ENCODE measurements around the gene HIGD2A.

HIGD2A gene, protein sequence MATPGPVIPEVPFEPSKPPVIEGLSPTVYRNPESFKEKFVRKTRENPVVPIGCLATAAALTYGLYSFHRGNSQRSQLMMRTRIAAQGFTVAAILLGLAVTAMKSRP

DNA sequence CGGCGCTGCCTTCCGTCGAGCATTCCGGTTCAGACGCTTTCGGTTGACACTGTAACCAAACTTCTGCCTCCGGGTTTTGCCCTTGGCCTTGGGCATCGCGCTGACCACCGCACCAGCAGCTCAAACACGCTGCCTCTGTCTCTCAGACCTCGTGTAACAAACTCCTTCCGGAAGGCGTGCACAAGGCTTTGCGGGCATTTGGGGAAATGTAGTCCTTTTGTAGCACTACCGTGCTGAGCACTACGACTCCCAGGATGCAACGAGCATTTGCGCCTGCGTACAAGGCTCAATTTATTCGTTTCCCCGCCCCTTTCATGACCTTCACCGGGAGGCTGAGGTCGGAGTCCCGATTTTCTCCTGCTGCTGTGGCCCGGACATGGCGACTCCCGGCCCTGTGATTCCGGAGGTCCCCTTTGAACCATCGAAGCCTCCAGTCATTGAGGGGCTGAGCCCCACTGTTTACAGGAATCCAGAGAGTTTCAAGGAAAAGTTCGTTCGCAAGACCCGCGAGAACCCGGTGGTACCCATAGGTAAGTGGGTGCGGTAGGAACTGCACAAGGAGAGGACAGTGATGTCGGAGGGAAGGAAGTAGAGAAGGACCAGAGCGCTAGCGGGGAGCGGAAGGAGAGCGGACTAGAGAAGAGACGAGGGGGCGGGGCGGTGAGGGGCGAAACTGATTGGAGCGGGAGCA is at the start of gene HIGD2A, which contains the start of gene NOP16:
TSS of gene HIGD2A (plus strand) at position 308 of the 691 bp plus-strand sequence. CDS start at position 377, 69 bp downstream.
TSS of gene NOP16 (minus strand) at position 155 of the 691 bp plus-strand sequence. CDS start at position 96, 59 bp downstream.
- intact Hi-C loops (cut with DNase I; ENCODE audit: low total_unique reads): no loop called here
- DNase-seq: peak; percentile 100
- Histone ChIP-seq H3K4me1 (peaks cover 0 to 24% (median 20%) of the 10 kb centered on the region in 4 donors), H3K27ac (peak within 1 kb of the TSS; percentile 88 to 92), H3K27me3 (no peaks in the 10 kb centered on the region), H3K9me3 (no peaks in the 10 kb centered on the region), H3K36me3 (peaks cover 11 to 46% (median 39%) of the 10 kb centered on the region in 3 donors), H3K4me3 (peak within 1 kb of the TSS; percentile 79 to 80)
- TF ChIP-seq, protein P1, sequence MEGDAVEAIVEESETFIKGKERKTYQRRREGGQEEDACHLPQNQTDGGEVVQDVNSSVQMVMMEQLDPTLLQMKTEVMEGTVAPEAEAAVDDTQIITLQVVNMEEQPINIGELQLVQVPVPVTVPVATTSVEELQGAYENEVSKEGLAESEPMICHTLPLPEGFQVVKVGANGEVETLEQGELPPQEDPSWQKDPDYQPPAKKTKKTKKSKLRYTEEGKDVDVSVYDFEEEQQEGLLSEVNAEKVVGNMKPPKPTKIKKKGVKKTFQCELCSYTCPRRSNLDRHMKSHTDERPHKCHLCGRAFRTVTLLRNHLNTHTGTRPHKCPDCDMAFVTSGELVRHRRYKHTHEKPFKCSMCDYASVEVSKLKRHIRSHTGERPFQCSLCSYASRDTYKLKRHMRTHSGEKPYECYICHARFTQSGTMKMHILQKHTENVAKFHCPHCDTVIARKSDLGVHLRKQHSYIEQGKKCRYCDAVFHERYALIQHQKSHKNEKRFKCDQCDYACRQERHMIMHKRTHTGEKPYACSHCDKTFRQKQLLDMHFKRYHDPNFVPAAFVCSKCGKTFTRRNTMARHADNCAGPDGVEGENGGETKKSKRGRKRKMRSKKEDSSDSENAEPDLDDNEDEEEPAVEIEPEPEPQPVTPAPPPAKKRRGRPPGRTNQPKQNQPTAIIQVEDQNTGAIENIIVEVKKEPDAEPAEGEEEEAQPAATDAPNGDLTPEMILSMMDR (IDR thresholded peaks at IDR 0.05): peak in 1 of 2 experiments; percentile 40

DNA sequence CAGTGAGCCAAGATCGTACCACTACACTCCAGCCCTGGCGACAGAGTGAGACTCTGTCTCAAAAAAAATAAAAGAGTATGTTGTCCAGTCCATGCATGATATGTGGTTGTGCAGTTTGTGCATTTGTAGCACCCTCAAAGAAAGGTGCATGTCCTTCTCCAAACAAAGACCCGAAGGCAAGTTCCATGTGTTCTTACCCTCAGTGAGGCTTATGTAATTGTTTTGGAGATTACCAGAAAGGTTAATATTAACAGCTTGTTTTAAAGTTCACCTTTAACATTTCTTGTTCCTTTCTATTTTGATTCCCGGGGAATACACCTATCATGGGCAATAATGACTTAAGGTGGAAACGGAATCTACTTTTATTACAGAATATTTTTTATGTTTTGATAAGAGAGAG is 49.2 kb upstream of the HIGD2A start:
- TF ChIP-seq, protein P1 (IDR thresholded peaks at IDR 0.05): no peak
- Histone ChIP-seq H3K9me3 (no peaks in the 10 kb centered on the region), H3K4me1 (no peaks in the 10 kb centered on the region), H3K36me3 (peaks cover 18 to 49% (median 29%) of the 10 kb centered on the region in 3 donors), H3K27ac (no peak overlapping the region), H3K27me3 (no peaks in the 10 kb centered on the region), H3K4me3 (no peak overlapping the region)
- DNase-seq: no peak
- intact Hi-C loops (cut with DNase I; ENCODE audit: low total_unique reads): no loop called here

DNA sequence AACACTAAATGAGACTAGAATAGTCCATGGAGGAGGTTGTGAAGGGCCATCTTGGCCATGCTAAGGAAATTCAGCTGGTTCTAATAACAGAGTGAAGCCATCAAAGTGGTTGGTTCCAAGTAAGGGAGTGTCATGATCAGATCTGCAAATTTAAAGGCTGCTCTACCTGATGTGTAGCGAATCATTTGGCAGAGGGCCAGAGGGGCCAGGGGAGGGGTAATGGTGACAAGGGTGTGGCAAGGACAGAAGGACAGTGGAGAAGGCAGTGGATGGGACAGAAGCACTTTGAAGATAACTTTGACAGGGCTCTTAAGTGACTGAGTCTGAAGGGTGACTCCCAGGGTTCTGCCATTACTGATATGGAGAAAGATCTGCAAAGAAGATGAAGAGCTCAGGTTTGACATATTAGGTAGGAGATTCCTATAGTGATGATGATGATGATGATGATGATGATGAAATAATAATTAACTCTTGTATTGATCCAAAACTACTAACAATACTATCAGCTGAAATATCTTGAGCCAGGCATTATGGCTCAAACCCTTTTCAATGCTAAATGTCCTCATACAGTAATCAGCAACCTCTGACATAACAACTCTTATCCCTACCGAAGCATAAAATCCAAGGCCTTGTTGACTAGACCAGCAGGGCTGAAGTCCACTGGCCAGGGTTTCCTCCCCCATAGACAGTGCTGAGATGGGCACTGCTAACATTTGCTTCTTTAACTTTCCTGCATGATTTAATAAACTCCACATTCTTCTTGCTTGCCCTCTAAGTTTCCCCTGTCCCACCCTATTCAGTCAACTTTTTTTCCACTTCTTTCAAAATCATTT is 47.0 kb upstream of the HIGD2A start:
- no peak for DNase-seq
- intact Hi-C loops (cut with DNase I; ENCODE audit: low total_unique reads): no loop called here
- H3K9me3 ChIP-seq: no peaks in the 10 kb centered on the region
- no peak overlapping the region for H3K4me3 ChIP-seq
- TF ChIP-seq, protein P1 (IDR thresholded peaks at IDR 0.05): no peak
- H3K4me1 ChIP-seq: no peaks in the 10 kb centered on the region
- peaks cover 38 to 65% (median 43%) of the 10 kb centered on the region in 3 donors for H3K36me3 ChIP-seq
- no peak overlapping the region for H3K27ac ChIP-seq
- H3K27me3 ChIP-seq: no peaks in the 10 kb centered on the region

DNA sequence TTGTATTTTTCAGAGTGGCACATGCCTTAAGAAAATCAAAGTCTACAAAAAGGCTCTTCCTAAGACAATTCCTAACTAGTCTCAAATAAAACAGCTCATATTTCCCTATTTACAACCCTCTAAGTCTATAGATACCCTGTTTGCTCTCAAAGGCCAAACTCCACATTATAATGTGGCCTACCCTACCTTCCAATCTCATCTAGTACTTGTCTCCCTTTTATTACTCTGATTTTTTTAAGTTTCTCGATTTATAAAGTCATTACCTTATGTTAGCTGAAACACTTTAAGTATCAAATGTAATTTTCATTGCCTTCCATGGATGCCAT is 46.4 kb upstream of the HIGD2A start:
- Histone ChIP-seq H3K4me1 (no peaks in the 10 kb centered on the region), H3K4me3 (no peak overlapping the region), H3K27me3 (no peaks in the 10 kb centered on the region), H3K27ac (no peak overlapping the region), H3K36me3 (peaks cover 38 to 65% (median 43%) of the 10 kb centered on the region in 3 donors), H3K9me3 (no peaks in the 10 kb centered on the region)
- TF ChIP-seq, protein P1 (IDR thresholded peaks at IDR 0.05): no peak
- no peak for DNase-seq
- intact Hi-C loops (cut with DNase I; ENCODE audit: low total_unique reads): no loop called here

DNA sequence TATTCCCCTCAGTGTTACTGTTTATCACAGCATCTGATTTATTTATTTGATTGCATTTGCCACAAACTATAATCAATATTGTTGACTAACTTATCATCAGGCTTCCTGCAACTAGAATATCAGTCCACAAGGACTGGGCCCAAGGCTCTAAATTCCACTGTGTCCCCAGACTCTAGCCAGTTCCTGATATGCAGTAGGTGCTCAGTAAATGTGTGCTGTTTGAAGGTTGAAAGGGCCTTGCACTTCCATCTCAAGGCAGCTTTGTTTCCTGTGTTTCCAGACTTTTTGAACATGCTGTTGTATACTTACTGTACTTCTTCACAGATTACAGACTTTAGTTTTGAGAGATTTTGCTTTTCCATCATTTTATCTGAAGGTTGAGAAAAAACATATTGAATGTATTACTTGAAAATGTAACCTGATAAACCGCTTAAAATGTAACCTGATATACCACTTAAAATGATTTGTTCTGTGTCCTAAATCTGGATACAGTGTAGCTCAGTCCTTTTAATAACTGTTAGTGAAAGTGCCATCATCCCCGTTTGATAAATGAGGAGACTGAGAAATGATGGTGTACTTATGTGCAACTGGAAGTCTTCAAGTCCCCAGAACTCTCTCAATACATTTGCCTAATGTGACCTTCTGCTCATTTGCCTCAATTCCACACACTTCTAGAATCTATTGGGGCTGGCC is 45.6 kb upstream of the HIGD2A start:
- TF ChIP-seq, protein P1 (IDR thresholded peaks at IDR 0.05): no peak
- Histone ChIP-seq H3K9me3 (no peaks in the 10 kb centered on the region), H3K4me3 (no peak overlapping the region), H3K27me3 (no peaks in the 10 kb centered on the region), H3K27ac (no peak overlapping the region), H3K36me3 (peaks cover 38 to 65% (median 43%) of the 10 kb centered on the region in 3 donors), H3K4me1 (no peaks in the 10 kb centered on the region)
- intact Hi-C loops (cut with DNase I; ENCODE audit: low total_unique reads): no loop called here
- no peak for DNase-seq
